ENCODE data around the gene SGTA.
A peak's percentile ranks its signal among the peaks of the same experiment; 100 is the strongest.

The SGTA gene

GRCh38 chr19:2756921-2757881 lies 25.9 kb downstream of the SGTA start:
- no peak for DNase-seq

GRCh38 chr19:2756477-2756876 lies 26.6 kb downstream of the SGTA start:
- no peak for DNase-seq

- DNase-seq, result no peak
Observed at GRCh38 chr19:2755811-2756210, 27.3 kb downstream of the SGTA start.

GRCh38 chr19:2755448-2755705 lies 27.7 kb downstream of the SGTA start:
- DNase-seq, result no peak

- no peak for DNase-seq
Observed at GRCh38 chr19:2754659-2755447, 28.2 kb downstream of the SGTA start.

GRCh38 chr19:2751438-2751830 lies 31.6 kb downstream of the SGTA start:
- no peak for DNase-seq

GRCh38 chr19:2750808-2751437 lies 32.1 kb downstream of the SGTA start:
- DNase-seq, result peak in 6 of 58 donors; percentile 11 to 25 (median 16)

- DNase-seq, result no peak
Observed at GRCh38 chr19:2747349-2747748, 35.7 kb downstream of the SGTA start.

GRCh38 chr19:2744113-2744512 lies 39.0 kb downstream of the SGTA start:
- no peak for DNase-seq

- peak in 22 of 58 donors; percentile 3 to 57 (median 36) for DNase-seq
Observed at GRCh38 chr19:2743099-2743498, 40.0 kb downstream of the SGTA start.

- DNase-seq, result no peak
Observed at GRCh38 chr19:2740314-2740656, 42.8 kb downstream of the SGTA start.

GRCh38 chr19:2739602-2740313 lies 43.3 kb downstream of the SGTA start, which contains the start of gene SLC39A3:
SLC39A3 (minus strand) TSS chr19:2740017; CDS start chr19:2737257, 2,760 bp downstream.
- peak; percentile 66 to 99 (median 95) for DNase-seq

- no peak for DNase-seq
Observed at GRCh38 chr19:2736550-2737190, 46.4 kb downstream of the SGTA start.

GRCh38 chr19:2735374-2735773 lies 47.7 kb downstream of the SGTA start:
- DNase-seq, result no peak

GRCh38 chr19:2734589-2735288 lies 48.3 kb downstream of the SGTA start:
- no peak for DNase-seq

- peak in 3 of 58 donors; percentile 12 to 14 (median 13) for DNase-seq
Observed at GRCh38 chr19:2733930-2734588, 49.0 kb downstream of the SGTA start.

- DNase-seq, result no peak
Observed at GRCh38 chr19:2732883-2733282, 50.2 kb downstream of the SGTA start.

- DNase-seq, result no peak
Observed at GRCh38 chr19:2732157-2732725, 50.8 kb downstream of the SGTA start.
